ENCODE measurements around the gene GLIS1.

The GLIS1 gene

GRCh38 chr1:53705446-53706096 lies 33.4 kb downstream of the GLIS1 start:
- no peak for DNase-seq (ENCODE audit: low read depth)
- H3K4me3 ChIP-seq (ENCODE audit: low read depth, low read length), result no peak overlapping the region
- no peak for TF ChIP-seq MAX (IDR thresholded peaks at IDR 0.05; ENCODE audit: low read depth, low read length)
- no peak for TF ChIP-seq CTCF (IDR thresholded peaks at IDR 0.05; ENCODE audit: low read depth, low read length)
- TF ChIP-seq MYC (IDR thresholded peaks at IDR 0.05; ENCODE audit: low read depth, low read length), result no peak
- TF ChIP-seq POLR2A (IDR thresholded peaks at IDR 0.05; ENCODE audit: extremely low read depth, insufficient read length), result no peak

GRCh38 chr1:53704804-53705445 lies 34.0 kb downstream of the GLIS1 start:
- DNase-seq (ENCODE audit: low read depth), result no peak
- TF ChIP-seq POLR2A (IDR thresholded peaks at IDR 0.05; ENCODE audit: extremely low read depth, insufficient read length) (no peak), MAX (IDR thresholded peaks at IDR 0.05; ENCODE audit: low read depth, low read length) (no peak)
- no peak overlapping the region for H3K4me3 ChIP-seq (ENCODE audit: low read depth, low read length)

- H3K4me3 ChIP-seq (ENCODE audit: low read depth, low read length), result no peak overlapping the region
- no peak for TF ChIP-seq CTCF (IDR thresholded peaks at IDR 0.05; ENCODE audit: low read depth, low read length)
- no peak for TF ChIP-seq MYC (IDR thresholded peaks at IDR 0.05; ENCODE audit: low read depth, low read length)
- TF ChIP-seq POLR2A (IDR thresholded peaks at IDR 0.05; ENCODE audit: extremely low read depth, insufficient read length), result no peak
- TF ChIP-seq MAX (IDR thresholded peaks at IDR 0.05; ENCODE audit: low read depth, low read length), result no peak
These were observed 34.7 kb downstream of the GLIS1 start for GRCh38 chr1:53704304-53704703.

GRCh38 chr1:53703174-53703573 lies 35.8 kb downstream of the GLIS1 start:
- TF ChIP-seq CTCF (IDR thresholded peaks at IDR 0.05; ENCODE audit: low read depth, low read length) (no peak), MYC (IDR thresholded peaks at IDR 0.05; ENCODE audit: low read depth, low read length) (no peak), MAX (IDR thresholded peaks at IDR 0.05; ENCODE audit: low read depth, low read length) (no peak), POLR2A (IDR thresholded peaks at IDR 0.05; ENCODE audit: extremely low read depth, insufficient read length) (no peak)
- H3K4me3 ChIP-seq (ENCODE audit: low read depth, low read length), result no peak overlapping the region
- no peak for DNase-seq (ENCODE audit: low read depth)

More at GRCh38 chr1:53704304-53704703, 34.7 kb downstream of the GLIS1 start:
- no peak for DNase-seq (ENCODE audit: low read depth)

- H3K4me3 ChIP-seq (ENCODE audit: low read depth, low read length), result no peak overlapping the region
- TF ChIP-seq POLR2A (IDR thresholded peaks at IDR 0.05; ENCODE audit: extremely low read depth, insufficient read length) (no peak), CTCF (IDR thresholded peaks at IDR 0.05; ENCODE audit: low read depth, low read length) (no peak), MYC (IDR thresholded peaks at IDR 0.05; ENCODE audit: low read depth, low read length) (no peak), MAX (IDR thresholded peaks at IDR 0.05; ENCODE audit: low read depth, low read length) (no peak)
- no peak for DNase-seq (ENCODE audit: low read depth)
These were observed 36.6 kb downstream of the GLIS1 start for GRCh38 chr1:53702341-53702740.

GRCh38 chr1:53700776-53701175 lies 38.2 kb downstream of the GLIS1 start:
- no peak overlapping the region for H3K4me3 ChIP-seq (ENCODE audit: low read depth, low read length)
- TF ChIP-seq POLR2A (IDR thresholded peaks at IDR 0.05; ENCODE audit: extremely low read depth, insufficient read length) (no peak), CTCF (IDR thresholded peaks at IDR 0.05; ENCODE audit: low read depth, low read length) (no peak), MAX (IDR thresholded peaks at IDR 0.05; ENCODE audit: low read depth, low read length) (no peak), MYC (IDR thresholded peaks at IDR 0.05; ENCODE audit: low read depth, low read length) (no peak)
- DNase-seq (ENCODE audit: low read depth), result no peak

Data from NB4 (cell line).